ENCODE results near the gene NEDD4L.

DNA sequence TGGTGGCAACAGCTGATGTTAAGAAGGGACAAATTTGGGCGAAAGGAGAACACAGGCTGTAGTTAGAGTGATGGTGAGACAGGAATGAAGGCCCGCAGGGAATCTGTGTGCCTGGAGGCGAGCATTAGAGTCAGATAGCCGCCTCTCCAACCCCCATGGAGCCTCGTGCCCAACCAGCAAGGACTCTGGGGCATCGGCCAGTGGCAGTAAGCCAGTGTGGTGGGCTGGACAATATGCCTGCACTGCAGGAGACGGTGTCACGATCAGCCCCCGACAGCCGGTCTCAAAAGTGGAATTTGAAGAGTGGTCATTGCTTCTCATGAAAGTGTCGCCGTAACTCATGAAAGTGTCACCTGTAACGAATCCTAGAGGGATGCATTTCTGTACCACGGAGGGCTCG, 335.4 kb downstream of the NEDD4L start:
- TF ChIP-seq EP300 (IDR thresholded peaks at IDR 0.05; ENCODE audit: borderline replicate concordance in 1 of 2, control insufficient read depth in 1 of 2, low read depth in 2 of 2, low read length in 2 of 2) (no peak), ZSCAN29 (IDR thresholded peaks at IDR 0.05) (no peak), CHD2 (IDR thresholded peaks at IDR 0.05; ENCODE audit: borderline replicate concordance, low read depth, low read length) (no peak), TAF1 (IDR thresholded peaks at IDR 0.05; ENCODE audit: borderline replicate concordance, low read depth, low read length) (no peak), ETV6 (conservative IDR thresholded peaks at IDR 0.05 in 1 of 2, IDR thresholded peaks at IDR 0.05 in 1 of 2; ENCODE audit: borderline replicate concordance in 1 of 2, low read depth in 1 of 2) (no peak), SIX5 (IDR thresholded peaks at IDR 0.05; ENCODE audit: low read depth, low read length, severe bottlenecking) (no peak), HSF1 (IDR thresholded peaks at IDR 0.05; ENCODE audit: low read depth, low read length) (no peak), EZH2 (IDR thresholded peaks at IDR 0.05; ENCODE audit: borderline replicate concordance, control insufficient read depth, low read depth, low read length) (no peak), REST (IDR thresholded peaks at IDR 0.05; ENCODE audit: low read depth, low read length) (no peak)
- TF ChIP-seq, protein P1, sequence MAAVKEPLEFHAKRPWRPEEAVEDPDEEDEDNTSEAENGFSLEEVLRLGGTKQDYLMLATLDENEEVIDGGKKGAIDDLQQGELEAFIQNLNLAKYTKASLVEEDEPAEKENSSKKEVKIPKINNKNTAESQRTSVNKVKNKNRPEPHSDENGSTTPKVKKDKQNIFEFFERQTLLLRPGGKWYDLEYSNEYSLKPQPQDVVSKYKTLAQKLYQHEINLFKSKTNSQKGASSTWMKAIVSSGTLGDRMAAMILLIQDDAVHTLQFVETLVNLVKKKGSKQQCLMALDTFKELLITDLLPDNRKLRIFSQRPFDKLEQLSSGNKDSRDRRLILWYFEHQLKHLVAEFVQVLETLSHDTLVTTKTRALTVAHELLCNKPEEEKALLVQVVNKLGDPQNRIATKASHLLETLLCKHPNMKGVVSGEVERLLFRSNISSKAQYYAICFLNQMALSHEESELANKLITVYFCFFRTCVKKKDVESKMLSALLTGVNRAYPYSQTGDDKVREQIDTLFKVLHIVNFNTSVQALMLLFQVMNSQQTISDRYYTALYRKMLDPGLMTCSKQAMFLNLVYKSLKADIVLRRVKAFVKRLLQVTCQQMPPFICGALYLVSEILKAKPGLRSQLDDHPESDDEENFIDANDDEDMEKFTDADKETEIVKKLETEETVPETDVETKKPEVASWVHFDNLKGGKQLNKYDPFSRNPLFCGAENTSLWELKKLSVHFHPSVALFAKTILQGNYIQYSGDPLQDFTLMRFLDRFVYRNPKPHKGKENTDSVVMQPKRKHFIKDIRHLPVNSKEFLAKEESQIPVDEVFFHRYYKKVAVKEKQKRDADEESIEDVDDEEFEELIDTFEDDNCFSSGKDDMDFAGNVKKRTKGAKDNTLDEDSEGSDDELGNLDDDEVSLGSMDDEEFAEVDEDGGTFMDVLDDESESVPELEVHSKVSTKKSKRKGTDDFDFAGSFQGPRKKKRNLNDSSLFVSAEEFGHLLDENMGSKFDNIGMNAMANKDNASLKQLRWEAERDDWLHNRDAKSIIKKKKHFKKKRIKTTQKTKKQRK (IDR thresholded peaks at IDR 0.05; ENCODE audit: low read depth, low read length) = no peak
- TF ChIP-seq, protein P2, sequence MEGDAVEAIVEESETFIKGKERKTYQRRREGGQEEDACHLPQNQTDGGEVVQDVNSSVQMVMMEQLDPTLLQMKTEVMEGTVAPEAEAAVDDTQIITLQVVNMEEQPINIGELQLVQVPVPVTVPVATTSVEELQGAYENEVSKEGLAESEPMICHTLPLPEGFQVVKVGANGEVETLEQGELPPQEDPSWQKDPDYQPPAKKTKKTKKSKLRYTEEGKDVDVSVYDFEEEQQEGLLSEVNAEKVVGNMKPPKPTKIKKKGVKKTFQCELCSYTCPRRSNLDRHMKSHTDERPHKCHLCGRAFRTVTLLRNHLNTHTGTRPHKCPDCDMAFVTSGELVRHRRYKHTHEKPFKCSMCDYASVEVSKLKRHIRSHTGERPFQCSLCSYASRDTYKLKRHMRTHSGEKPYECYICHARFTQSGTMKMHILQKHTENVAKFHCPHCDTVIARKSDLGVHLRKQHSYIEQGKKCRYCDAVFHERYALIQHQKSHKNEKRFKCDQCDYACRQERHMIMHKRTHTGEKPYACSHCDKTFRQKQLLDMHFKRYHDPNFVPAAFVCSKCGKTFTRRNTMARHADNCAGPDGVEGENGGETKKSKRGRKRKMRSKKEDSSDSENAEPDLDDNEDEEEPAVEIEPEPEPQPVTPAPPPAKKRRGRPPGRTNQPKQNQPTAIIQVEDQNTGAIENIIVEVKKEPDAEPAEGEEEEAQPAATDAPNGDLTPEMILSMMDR (IDR thresholded peaks at IDR 0.05 in 2 of 3, conservative IDR thresholded peaks at IDR 0.05 in 1 of 3; ENCODE audit: control insufficient read depth in 2 of 3, extremely low read depth in 1 of 3, insufficient read depth in 1 of 3, low read depth in 3 of 3, low read length in 3 of 3) = no peak
